Spinal cord (tissue), 10 donors: ENCODE measurements around the gene CLCNKA. TPM values are rescaled to one million over a fixed set of nuclear protein-coding genes. Genes with fewer than 3 reads are reported as not detected.
"Not testable (repeated sequence)": the region's sequence is repeated elsewhere in the genome, so short reads cannot be mapped to it uniquely, and the experiment has no call there.

Source experiments
- DNase-seq, 6 donors: peaks; one replicate each; pipeline versions ENCODE4 v3.0.0 to v3.0.0-alpha.2; 2013 to 2015; ENCODE audit warnings: low spot score in 6 of 6, low read depth in 4 of 6
- H3K27ac ChIP-seq: one replicate; pipeline ENCODE4 v1.5.1; 2013; ENCODE audit warnings: low read depth, low read length, control low read depth
- H3K27me3 ChIP-seq: one replicate; pipeline ENCODE4 v1.6.1; 2013; ENCODE audit warnings: low read length; ENCODE audit not compliant: control insufficient read depth, insufficient read depth
- H3K36me3 ChIP-seq: one replicate; pipeline ENCODE4 v1.6.1; 2013; ENCODE audit warnings: low read length; ENCODE audit not compliant: control insufficient read depth, insufficient read depth
- H3K4me1 ChIP-seq: one replicate; pipeline ENCODE4 v1.6.1; 2013; ENCODE audit warnings: low read length; ENCODE audit not compliant: control insufficient read depth, insufficient read depth
- H3K4me3 ChIP-seq: one replicate; pipeline ENCODE4 v1.5.1; 2013; ENCODE audit warnings: low read depth, low read length, control low read depth
- H3K9me3 ChIP-seq: one replicate; pipeline ENCODE4 v1.6.1; 2013; ENCODE audit warnings: low read length; ENCODE audit not compliant: control insufficient read depth, insufficient read depth
- WGBS: methylation state at CpG from one replicate; pipeline ENCODE4 v1.1.5; 2013; ENCODE audit warnings: missing lambda C conversion rate; ENCODE audit not compliant: insufficient coverage; 5-methylcytosine and 5-hydroxymethylcytosine counted together
- polyA plus RNA-seq, 2 donors: library from polyadenylated mRNA; unstranded; fragments of 120-200 nt; gene quantifications; one replicate each; pipeline ENCODE4 v1.2.1, GENCODE V29; 2013; ENCODE audit not compliant: insufficient read length in 2 of 2
- total RNA-seq, 2 donors: library from RNA; depleted of rRNA in 1 of 2; stranded (reverse); fragments of 120-200 nt in 1 of 2; fragments of >200 nt in 1 of 2; gene quantifications; one replicate each; pipeline versions ENCODE4 v1.2.3 to v1.2.4, GENCODE V29; 2013 to 2014
- donor health status: healthy.

CLCNKA gene
- total and polyA plus RNA-seq, 4 donors = 0.10 to 1.8 (median 1.0) TPM; not detected in 1

DNA sequence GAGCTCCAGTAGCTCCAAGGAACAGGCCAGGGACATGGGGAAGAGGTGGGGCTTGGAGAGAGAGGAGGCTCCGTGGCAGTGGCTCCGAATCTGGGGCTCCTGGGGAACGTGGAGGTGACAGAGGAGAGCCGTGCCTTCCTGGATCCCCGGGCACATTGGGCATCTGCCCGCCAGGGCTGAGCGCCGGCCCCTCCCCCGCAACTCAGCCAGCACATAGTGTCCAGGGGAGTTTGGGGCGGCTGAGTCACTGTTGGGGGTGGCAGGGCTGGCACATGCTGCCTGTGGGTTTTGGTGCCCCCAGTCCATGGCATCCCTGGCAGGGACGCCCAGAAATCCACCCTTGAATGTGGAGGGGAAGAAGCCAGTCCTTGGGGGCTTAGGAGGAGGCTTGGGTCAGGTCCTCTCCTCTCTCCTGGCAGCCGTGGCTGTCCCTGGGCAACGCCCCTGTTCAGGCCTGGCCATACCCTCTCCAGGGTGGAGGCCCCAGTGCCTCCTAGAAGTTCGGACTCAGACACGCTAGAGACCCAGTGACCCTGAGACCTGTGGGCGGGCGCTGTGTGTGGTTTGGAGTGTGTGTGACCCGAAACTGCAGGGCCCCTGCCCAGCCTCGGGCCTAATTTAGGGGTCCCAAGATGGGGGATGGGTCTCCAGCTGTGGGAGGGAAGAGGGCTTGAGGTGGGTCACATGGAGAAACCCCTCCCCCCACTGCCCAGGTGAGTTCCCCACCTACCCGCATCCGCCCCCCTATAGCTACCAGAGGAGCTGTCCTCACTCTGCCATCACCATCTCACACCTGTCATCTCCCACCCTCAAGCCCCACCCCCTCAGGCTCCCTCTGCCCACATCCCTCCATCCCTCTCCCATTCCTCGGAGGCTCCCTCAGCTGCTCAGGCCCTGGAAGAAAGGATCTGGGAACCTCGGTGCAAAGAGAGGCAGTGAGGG is 5.6 kb upstream of the CLCNKA start:
- Histone ChIP-seq H3K27me3 (no peaks in the 10 kb centered on the region), H3K27ac (no peak overlapping the region), H3K4me3 (no peak overlapping the region), H3K9me3 (no peaks in the 10 kb centered on the region), H3K36me3 (no peaks in the 10 kb centered on the region), H3K4me1 (peaks cover 62% of the 10 kb centered on the region)
- DNase-seq = no peak
- 74% methylated on average over 19 of the region's 23 CpGs for WGBS

- no peak for DNase-seq
- peaks cover 60% of the 10 kb centered on the region for H3K4me1 ChIP-seq
- no peaks in the 10 kb centered on the region for H3K9me3 ChIP-seq
- no peaks in the 10 kb centered on the region for H3K27me3 ChIP-seq
- H3K36me3 ChIP-seq = no peaks in the 10 kb centered on the region
- no peak overlapping the region for H3K27ac ChIP-seq
- 91% methylated on average over 5 of the region's 10 CpGs for WGBS
- no peak overlapping the region for H3K4me3 ChIP-seq
Observed at GRCh38 chr1:16017076-16017460, 4.8 kb upstream of the CLCNKA start.

DNA sequence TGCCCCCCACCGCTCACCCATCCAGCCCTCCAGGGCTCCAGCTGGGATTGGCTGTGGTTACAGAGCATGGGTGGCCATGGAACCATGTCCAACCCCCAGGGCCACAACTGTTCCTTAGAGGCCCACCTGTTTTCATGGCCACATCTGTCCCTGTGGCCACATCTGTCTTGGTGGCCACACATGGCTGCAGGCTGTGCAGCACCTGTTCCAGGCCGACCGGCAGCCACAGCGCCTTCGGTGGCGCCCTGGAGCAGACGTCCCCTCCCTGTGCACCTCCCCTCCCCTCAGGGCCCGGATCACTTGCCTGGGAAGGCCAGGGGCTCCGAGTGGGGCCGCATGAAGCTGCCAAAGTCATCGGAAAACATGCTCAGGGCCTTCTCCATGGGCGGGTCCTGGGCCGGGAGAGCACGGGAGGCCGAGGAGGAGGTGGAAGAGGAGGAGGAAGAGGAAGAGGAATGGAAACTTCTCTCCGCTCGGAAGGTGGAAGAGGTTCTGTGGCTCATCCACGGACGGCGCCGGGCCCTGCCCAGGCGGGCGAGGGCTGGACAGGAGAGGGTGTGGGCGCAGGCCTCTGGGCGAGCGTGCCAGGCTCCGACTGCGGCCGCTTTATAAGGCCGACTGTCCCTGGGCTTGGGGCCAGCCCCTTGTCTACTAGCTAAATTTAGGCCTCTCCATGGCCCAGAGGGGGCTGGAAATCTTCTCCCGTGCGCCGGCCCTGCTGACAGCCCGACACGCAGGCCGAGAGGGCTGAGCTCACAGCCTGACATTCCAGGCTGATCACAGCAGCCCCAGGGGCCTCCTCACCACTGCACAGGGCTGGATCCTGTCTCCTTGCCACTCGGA is 4.2 kb upstream of the CLCNKA start, which contains the start of gene HSPB7:
Gene HSPB7 (minus strand): TSS at position 583 of the 843 bp plus-strand sequence. CDS start 80 bp downstream, at position 503.
- Histone ChIP-seq H3K27ac (peak within 1 kb of the TSS; percentile 70), H3K4me3 (no peak within 1 kb of the TSS), H3K27me3 (no peaks in the 10 kb centered on the region), H3K9me3 (no peaks in the 10 kb centered on the region), H3K36me3 (no peaks in the 10 kb centered on the region), H3K4me1 (peaks cover 54% of the 10 kb centered on the region)
- peak in 4 of 6 donors; percentile 23 to 71 (median 54) for DNase-seq
- 38% methylated on average over 33 of the region's 37 CpGs for WGBS

DNA sequence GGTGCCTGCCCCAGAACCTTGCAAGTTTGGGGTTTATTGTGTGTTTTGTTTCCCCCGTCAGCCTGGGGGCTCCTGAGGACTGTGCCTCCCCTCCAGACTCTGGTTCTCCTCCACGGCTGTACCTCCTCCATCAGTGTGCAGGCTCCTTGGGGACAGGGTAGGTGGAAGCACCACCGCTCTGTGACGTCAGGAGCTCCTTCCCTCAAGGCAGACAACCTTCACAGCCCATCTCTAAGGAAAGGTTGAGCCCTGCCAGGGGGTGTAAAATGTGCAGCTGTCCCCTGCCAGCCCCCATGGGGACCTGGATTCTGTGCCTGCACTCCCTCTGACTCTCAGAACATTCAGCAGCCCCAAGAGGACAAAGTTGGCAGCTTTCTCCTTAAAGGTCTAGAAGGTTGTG is 3.5 kb upstream of the CLCNKA start:
- peak overlapping the region; percentile 70 for H3K27ac ChIP-seq

DNA sequence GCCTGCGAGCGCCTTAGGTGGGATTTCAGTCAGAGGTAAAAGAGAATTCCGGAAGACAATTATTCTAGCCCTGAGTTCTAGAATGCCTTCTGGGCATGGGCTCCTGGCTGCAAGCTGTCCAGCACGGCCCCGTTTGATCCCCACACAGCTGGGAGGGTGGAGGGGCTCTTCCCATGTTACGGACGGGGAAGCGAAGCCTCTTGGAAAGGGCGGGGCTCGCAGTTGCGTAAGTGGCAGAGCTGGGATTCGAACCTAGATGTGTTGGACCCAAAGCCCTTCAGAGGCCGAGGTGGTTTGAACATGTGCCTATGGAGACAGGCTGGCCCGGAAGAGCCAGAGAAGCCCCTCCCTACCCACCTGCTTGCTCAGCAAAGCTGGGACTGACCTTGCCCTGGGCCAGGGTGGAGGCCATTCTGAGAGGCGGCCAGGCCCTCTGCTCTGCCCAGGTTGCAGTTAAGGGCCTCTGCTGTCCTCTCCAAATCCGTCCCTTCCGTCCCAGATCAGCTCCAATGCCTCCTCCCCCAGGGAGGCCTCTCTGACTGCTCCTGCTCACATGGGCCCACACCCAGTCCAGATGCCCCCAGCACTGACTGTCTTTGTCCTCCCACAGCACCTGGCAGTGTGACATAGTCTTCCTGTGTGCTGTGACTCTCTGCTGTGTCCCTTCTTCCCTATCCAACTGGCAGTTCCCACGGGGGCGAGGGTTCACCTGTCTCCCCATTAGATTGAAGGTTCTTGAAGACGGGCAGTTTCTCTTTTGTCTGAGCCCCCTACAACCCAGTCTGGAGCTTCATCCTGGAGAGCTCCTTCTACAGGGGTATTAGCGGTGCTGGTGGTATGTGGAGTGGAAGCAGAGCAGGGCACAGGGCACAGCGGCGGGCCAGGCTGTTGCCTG is 2.8 kb upstream of the CLCNKA start:
- H3K36me3 ChIP-seq = no peaks in the 10 kb centered on the region
- H3K4me3 ChIP-seq = no peak overlapping the region
- no peak for DNase-seq
- no peaks in the 10 kb centered on the region for H3K27me3 ChIP-seq
- peak overlapping the region; percentile 70 for H3K27ac ChIP-seq
- no peaks in the 10 kb centered on the region for H3K9me3 ChIP-seq
- peaks cover 41% of the 10 kb centered on the region for H3K4me1 ChIP-seq
- WGBS = 83% methylated on average over 20 of the region's 23 CpGs

More for the DNA sequence above, 3.5 kb upstream of the CLCNKA start:
- no peaks in the 10 kb centered on the region for H3K27me3 ChIP-seq
- no peaks in the 10 kb centered on the region for H3K9me3 ChIP-seq
- no peak for DNase-seq
- no peak overlapping the region for H3K4me3 ChIP-seq
- H3K36me3 ChIP-seq = no peaks in the 10 kb centered on the region
- WGBS = 80% methylated on average over 3 of the region's 4 CpGs
- H3K4me1 ChIP-seq = peaks cover 48% of the 10 kb centered on the region

DNA sequence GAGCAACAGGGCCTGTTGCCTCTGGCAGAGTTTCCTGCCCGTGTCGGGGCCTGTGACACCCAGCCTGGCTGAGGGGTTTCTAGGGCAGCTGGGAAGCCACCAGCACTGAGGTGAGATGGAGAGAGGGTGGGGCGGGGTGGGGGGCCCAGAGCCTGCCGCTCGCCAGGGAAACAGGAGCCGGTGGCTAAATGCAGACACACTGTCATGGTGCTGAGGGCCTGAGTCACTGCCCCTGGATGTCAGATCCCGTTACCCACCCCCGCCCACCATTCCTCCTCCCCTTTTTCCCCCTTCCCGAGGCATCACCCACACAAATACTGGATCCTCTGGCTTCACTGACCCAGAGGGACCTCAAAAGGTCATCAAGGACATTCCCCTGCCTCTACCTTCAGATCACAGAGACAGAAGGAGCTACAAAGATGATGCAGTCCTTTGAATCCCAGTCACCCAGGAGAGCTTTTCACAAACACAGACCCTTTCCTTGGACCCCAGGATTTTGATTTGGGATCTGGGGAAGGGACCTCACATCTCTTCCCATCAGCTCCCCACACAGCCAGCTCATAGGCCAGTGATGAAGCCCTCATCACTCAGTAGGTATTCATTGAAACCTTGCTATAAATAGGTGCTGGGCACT is 2.1 kb upstream of the CLCNKA start:
- Histone ChIP-seq H3K27me3 (no peaks in the 10 kb centered on the region), H3K27ac (no peak overlapping the region), H3K4me1 (peaks cover 36% of the 10 kb centered on the region), H3K36me3 (no peaks in the 10 kb centered on the region), H3K9me3 (no peaks in the 10 kb centered on the region), H3K4me3 (no peak overlapping the region)
- 34% methylated on average over 7 of the region's 9 CpGs for WGBS
- peak in 1 of 6 donors; percentile 23 for DNase-seq

- Histone ChIP-seq H3K36me3 (no peaks in the 10 kb centered on the region), H3K27me3 (no peaks in the 10 kb centered on the region), H3K4me1 (peaks cover 31% of the 10 kb centered on the region), H3K27ac (no peak overlapping the region), H3K9me3 (no peaks in the 10 kb centered on the region), H3K4me3 (no peak overlapping the region)
- WGBS = 86% methylated on average over 3 of the region's 6 CpGs
- no peak for DNase-seq
Observed at GRCh38 chr1:16020325-16020724, 1.5 kb upstream of the CLCNKA start.

GRCh38 chr1:16020878-16021277 is 958 bp upstream of the CLCNKA start:
- H3K4me3 ChIP-seq, H3K27ac ChIP-seq, H3K9me3 ChIP-seq, H3K36me3 ChIP-seq, DNase-seq, H3K27me3 ChIP-seq: not testable (repeated sequence)
- WGBS = 83% methylated on average over 5 of the region's 9 CpGs
- H3K4me1 ChIP-seq = peaks cover 31% of the 10 kb centered on the region
